Heart left ventricle (tissue), 16 donors: Measurements from ENCODE around the gene GLT6D1. TPM values are rescaled to one million over a fixed set of nuclear protein-coding genes. Genes with fewer than 3 reads are reported as not detected.

Source experiments
- ATAC-seq, 4 donors: fragments of 200-7000 bp; cut with Tn5 transposase; one replicate each; pipeline ENCODE4 v1.9.1; 2020 to 2022; ENCODE audit warnings: moderate library complexity in 4 of 4, mild to moderate bottlenecking in 3 of 4, moderate number of reproducible peaks in 1 of 4
- DNase-seq, 5 donors: peaks; one replicate each; pipeline ENCODE4 v3.0.0-alpha.2; 2020
- H3K27ac ChIP-seq, 12 donors: fragments of 200-600 bp; sonication (generic) in 4 of 12; one replicate each; pipeline versions ENCODE4 v1.5.0 to v1.8.0; 2016 to 2022; ENCODE audit warnings: mild to moderate bottlenecking in 2 of 12
- H3K27me3 ChIP-seq, 9 donors: fragments of 200-600 bp; sonication (generic) in 2 of 9; one replicate each; pipeline versions ENCODE4 v1.5.1 to v1.8.0; 2016 to 2022; ENCODE audit warnings: mild to moderate bottlenecking in 3 of 9
- H3K36me3 ChIP-seq, 9 donors: fragments of 200-600 bp; sonication (generic) in 2 of 9; one replicate each; pipeline versions ENCODE4 v1.5.0 to v1.8.0; 2018 to 2022; ENCODE audit warnings: mild to moderate bottlenecking in 2 of 9
- H3K4me1 ChIP-seq, 12 donors: fragments of 200-600 bp; sonication (generic) in 4 of 12; one replicate each; pipeline versions ENCODE4 v1.5.0 to v1.8.0; 2016 to 2022; ENCODE audit warnings: mild to moderate bottlenecking in 3 of 12
- H3K4me3 ChIP-seq, 12 donors: fragments of 200-600 bp; sonication (generic) in 4 of 12; one replicate each; pipeline versions ENCODE4 v1.5.0 to v1.8.0; 2017 to 2022; ENCODE audit warnings: mild to moderate bottlenecking in 9 of 12, moderate library complexity in 4 of 12
- H3K9me3 ChIP-seq, 12 donors: fragments of 200-600 bp; sonication (generic) in 4 of 12; one replicate each; pipeline versions ENCODE4 v1.5.0 to v1.8.0; 2016 to 2022; ENCODE audit warnings: mild to moderate bottlenecking in 1 of 12
- CTCF ChIP-seq, 12 donors: fragments of 200-600 bp; sonication (generic) in 4 of 12; IDR thresholded peaks; one replicate each; pipeline versions ENCODE4 v1.5.0 to v1.8.0; 2018 to 2022; ENCODE audit warnings: antibody characterized with exemption in 12 of 12, mild to moderate bottlenecking in 5 of 12
- POLR2A ChIP-seq, 2 donors: fragments of 450-650 bp; IDR thresholded peaks; one replicate each; pipeline ENCODE4 v1.6.1; 2017; ENCODE audit warnings: antibody characterized with exemption in 2 of 2, mild to moderate bottlenecking in 2 of 2, moderate library complexity in 2 of 2
- WGBS, 4 donors: extraction: QIAGEN DNeasy Blood & Tissue Kit in 2 of 4; methylation state at CpG; one replicate each; pipeline versions ENCODE4 v1.1.5 to v1.1.7; 2013 to 2018; 5-methylcytosine and 5-hydroxymethylcytosine counted together
- intact Hi-C, 10 donors: fragments of 100-400 bp; cut with DNase I; formaldehyde crosslinking; loops; one replicate each; pipeline versions ENCODE4 v1.11.1 to v1.14.2; 2022
- polyA plus RNA-seq, 2 donors: library from polyadenylated mRNA; stranded (reverse); fragments of 200-250 nt; gene quantifications; one replicate each; pipeline ENCODE4 v1.2.3, GENCODE V29; 2013
- total RNA-seq, 9 donors: library from RNA; depleted of rRNA in 2 of 9; stranded (reverse); fragments of >200 nt in 2 of 9; fragmentation: NEBNext Ultra II Directional in 3 of 9; extraction: Animal tissue kit (Norgen Biotek cat#: 25700) in 3 of 9; gene quantifications; one replicate each; pipeline versions ENCODE4 v1.1.0 to v1.2.4, GENCODE V29; 2016 to 2023
- donor health status: ischemic (EF 13 %, LVEDD 7.1; RV severe dilation, severe dysfunction).
- donor health status: healthy with polysubstance abuse.
- donor health status: DM: no; HTN: yes; CAD: no.
- donor health status: DM: no; HTN: no; CAD: no.
- donor health status: ischemic (EF 25% LVEDD 6.9; RV normal size, moderate dysfunction).
- donor health status: ischemic (EF 25% LVEDD 5.7; RV mildly dilated, moderate dysfunction).
- donor health status: healthy.
- donor health status: DM: yes; HTN: yes; CAD: no.
- donor health status: ischemic (EF 35%, LVEDD 5.7; RV mildly dilated, moderate dysfunction).
- donor health status: nonischemic (EF 11% LVEDD 7.7; RV severe dilation, severe dysfunction).
- donor health status: DM: yes; HTN: yes; CAD: no.
- donor health status: PGD.
- donor health status: ischemic (EF 29% LVEDD 5.4; RV normal size, mild dysfunction).
- donor health status: nonischemic (EF 23%, LVEDD 6.1; RV moderate dilation, normal function).

The GLT6D1 gene
- total and polyA plus RNA-seq, 11 donors: not detected

DNA sequence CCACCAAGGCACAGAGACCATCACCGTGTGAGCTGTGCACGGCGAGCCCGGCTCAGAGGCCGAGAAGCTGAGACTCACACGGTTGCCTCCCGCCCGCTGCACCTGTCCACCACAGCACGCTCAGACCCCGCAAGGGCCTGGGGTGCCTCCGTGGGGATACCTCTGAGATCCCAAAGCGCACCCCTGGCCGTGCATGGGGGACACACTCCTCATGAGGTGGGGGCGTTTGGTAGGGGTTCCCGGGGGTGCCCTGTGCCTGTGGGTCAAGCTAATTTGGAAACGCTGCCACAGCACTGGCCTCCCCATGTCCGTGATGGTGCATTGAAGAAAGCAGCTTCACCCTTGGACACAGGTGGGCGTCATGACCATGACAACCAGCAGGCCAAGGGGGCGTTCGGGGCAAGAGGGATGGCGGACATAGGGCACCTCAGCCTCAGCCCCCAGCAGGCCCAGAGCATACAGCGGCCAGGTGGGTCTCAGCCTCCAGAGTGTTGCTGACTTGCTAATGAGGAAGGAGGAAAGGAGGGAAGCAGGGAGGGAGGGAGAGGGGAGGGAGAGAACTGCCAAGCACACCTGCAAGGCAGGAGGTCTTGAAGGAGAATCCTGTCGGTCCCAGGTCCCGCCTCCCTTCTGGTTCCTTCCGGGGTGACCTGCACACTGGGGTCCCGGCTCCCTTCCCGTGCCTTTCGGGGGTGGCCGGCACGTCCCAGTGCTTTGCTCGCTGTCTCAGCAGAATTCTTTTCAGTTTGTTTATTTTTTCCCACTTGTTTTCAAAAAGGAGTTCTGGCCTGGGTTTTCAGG, 34.7 kb downstream of the GLT6D1 start:
- ATAC-seq: no peak
- intact Hi-C loops: loop anchor here in 8 of 10 donors (5.0 to 10.0 kb wide), 5 partner anchors 260 to 678 kb away; no protein-coding TSS in a partner anchor
- H3K27ac ChIP-seq: no peak overlapping the region
- H3K9me3 ChIP-seq: no peaks in the 10 kb centered on the region
- H3K36me3 ChIP-seq: no peaks in the 10 kb centered on the region
- TF ChIP-seq POLR2A (IDR thresholded peaks at IDR 0.05): no peak
- H3K4me3 ChIP-seq: no peak overlapping the region
- no peaks in the 10 kb centered on the region for H3K4me1 ChIP-seq
- H3K27me3 ChIP-seq: peaks cover 0 to 9% (median 0%) of the 10 kb centered on the region in 9 donors
- WGBS, 4 donors: 75 to 81% (median 79%) methylated on average over 27 to 31 of the region's 31 CpGs
- peak in 3 of 5 donors; percentile 10 to 56 (median 19) for DNase-seq

DNA sequence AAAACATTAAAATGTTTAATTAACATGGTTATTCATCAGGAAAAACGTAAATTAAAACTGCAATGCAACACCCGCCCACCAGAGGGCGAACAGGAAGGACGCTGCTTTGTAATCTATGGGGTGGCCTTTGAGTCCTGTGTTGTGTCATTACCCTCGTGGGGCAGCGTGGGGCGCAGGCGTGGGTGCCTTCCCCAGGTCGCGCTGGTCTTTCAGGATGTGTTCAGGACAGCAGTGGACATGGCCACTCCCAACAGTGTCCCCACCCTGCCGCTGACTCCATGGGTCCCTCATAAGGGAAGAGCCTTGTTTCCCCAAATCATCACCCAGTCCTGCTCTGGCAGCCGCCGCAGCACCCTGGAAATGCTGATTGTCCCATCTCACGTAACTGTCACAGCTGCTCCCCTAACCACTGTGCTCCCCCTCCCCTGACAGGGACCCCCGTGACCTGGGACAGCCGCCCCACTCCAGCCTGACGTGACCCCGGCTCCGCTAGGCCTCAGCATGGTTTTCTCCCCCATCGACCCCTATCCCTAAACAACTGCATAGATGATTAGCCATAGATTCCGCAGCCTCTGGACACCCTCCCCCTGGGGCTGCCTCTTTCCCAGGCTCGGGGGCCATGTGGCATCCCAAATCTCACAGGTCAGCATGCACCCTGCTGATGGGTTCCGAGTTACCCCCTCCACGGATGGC, 36.4 kb downstream of the GLT6D1 start:
- Histone ChIP-seq H3K27ac (no peak overlapping the region), H3K9me3 (no peaks in the 10 kb centered on the region), H3K36me3 (no peaks in the 10 kb centered on the region), H3K4me1 (no peaks in the 10 kb centered on the region), H3K27me3 (peaks cover 0 to 13% (median 2%) of the 10 kb centered on the region in 9 donors), H3K4me3 (no peak overlapping the region)
- TF ChIP-seq POLR2A (IDR thresholded peaks at IDR 0.05) (no peak), CTCF (IDR thresholded peaks at IDR 0.05) (peak; percentile 61 to 87 (median 70))
- DNase-seq (peak in 3 of 5 donors; percentile 21 to 46 (median 25)), ATAC-seq (peak; percentile 26 to 50 (median 26))
- WGBS, 4 donors: 48 to 58% (median 52%) methylated on average over 24 of the region's 24 CpGs
- intact Hi-C loops: loop anchor here in 7 of 10 donors (5.0 to 10.0 kb wide), 5 partner anchors 262 to 679 kb away; no protein-coding TSS in a partner anchor

DNA sequence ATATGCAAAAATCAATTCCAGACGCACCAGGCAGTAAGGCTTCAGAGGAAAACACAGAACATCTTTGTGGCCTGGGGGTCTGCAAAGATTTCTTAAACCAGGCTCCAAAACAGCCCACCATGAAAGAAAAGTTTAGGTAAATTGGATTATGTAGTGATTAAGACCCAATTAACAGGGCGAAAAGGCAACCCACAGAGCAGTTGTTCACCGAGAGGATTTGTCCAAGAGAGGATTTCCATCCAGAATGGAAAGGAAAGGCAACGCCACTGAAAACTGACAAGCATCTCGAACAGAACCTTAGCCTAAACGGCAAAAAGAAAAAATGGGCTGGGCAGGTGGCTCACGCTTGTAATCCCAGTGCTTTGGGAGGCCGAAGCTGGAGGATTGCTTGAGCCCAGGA, 37.4 kb downstream of the GLT6D1 start:
- no peaks in the 10 kb centered on the region for H3K9me3 ChIP-seq
- no peak overlapping the region for H3K27ac ChIP-seq
- H3K4me1 ChIP-seq: no peaks in the 10 kb centered on the region
- 86 to 89% (median 87%) methylated on average over 8 of the region's 8 CpGs for WGBS, 4 donors
- no peaks in the 10 kb centered on the region for H3K36me3 ChIP-seq
- DNase-seq (no peak), ATAC-seq (no peak)
- H3K4me3 ChIP-seq: no peak overlapping the region
- intact Hi-C loops: loop anchor here in 7 of 10 donors (5.0 to 10.0 kb wide), 5 partner anchors 263 to 680 kb away; no protein-coding TSS in a partner anchor
- H3K27me3 ChIP-seq: peaks cover 0 to 19% (median 2%) of the 10 kb centered on the region in 9 donors
- TF ChIP-seq CTCF (IDR thresholded peaks at IDR 0.05) (no peak), POLR2A (IDR thresholded peaks at IDR 0.05) (no peak)

DNA sequence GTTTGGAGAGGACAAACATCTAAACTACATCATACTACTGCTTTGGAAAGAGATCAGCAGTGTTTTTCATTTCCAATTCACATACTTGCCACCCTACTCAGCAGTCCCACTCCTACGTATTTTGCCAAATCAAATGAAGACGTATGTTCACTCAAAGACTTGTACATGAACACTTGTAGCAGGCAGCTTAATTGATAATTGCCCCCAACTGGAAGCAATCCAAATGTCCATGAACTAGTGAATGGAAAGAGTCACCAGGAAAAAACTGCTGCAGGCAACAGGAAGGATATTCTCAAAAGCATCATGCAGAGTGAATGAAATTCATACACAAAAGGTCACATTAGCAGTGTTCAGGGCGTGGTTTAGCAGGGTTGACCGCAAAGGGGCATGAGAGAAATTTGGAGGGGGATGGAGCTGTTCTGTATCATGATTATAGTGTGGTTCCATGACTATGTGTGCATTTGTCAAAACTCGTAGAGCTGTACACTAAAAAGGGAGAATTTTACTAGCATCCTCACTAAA, 39.0 kb downstream of the GLT6D1 start:
- Histone ChIP-seq H3K27me3 (peaks cover 0 to 19% (median 2%) of the 10 kb centered on the region in 9 donors), H3K36me3 (no peaks in the 10 kb centered on the region), H3K4me1 (no peaks in the 10 kb centered on the region), H3K4me3 (no peak overlapping the region), H3K9me3 (peaks cover 0 to 6% (median under 1%) of the 10 kb centered on the region in 12 donors), H3K27ac (no peak overlapping the region)
- 54 to 73% (median 62%) methylated on average over 5 of the region's 5 CpGs for WGBS, 4 donors
- TF ChIP-seq CTCF (IDR thresholded peaks at IDR 0.05): no peak
- TF ChIP-seq POLR2A (IDR thresholded peaks at IDR 0.05): no peak
- ATAC-seq: no peak
- DNase-seq: no peak
- intact Hi-C loops: loop anchor here in 7 of 10 donors (5.0 to 10.0 kb wide), 5 partner anchors 264 to 682 kb away; no protein-coding TSS in a partner anchor
